ENCODE measurements around the gene AHCYL1.

AHCYL1 gene

DNA sequence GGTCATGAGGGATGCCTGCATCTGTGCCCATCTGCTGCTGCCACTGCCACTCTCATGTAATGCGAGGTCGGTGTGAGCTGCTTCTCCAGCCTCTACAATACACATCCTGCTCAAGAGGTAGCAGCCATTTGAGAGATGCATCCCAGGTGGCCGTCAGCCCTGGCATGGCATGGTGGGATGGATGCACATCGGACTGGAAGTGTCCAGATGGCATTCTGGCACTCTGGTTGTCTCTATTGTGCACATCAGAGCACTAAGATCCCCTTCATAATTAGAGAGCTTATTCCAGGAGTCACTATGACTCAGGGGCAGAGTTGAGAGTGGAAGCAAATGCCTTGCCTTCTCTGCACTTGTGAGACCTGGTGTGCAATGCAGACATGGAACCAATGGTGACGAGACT lies 53.7 kb downstream of the AHCYL1 start:
- DNase-seq (ENCODE audit: low spot score): no peak

DNA sequence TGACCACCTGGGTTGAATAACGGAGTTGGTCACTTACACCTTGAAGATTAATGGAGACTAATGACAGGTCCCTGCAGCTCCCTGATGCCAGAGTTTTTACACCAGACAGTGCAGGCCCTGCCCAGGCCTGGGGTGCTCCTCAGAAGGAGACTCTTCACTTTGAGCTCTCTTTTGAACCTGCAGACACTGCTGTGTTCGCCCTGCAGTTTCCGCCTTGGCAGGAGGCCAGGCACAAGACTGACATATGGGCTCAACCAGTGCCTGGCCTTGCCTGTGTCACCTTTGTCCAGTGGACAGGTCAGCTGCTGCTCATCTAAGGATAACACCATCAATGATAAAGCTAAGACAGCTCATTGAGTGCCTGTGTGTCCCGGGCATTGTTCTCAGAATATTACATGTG lies 55.1 kb downstream of the AHCYL1 start:
- no peak for DNase-seq (ENCODE audit: low spot score)

GRCh38 chr1:110040548-110040947 lies 56.0 kb downstream of the AHCYL1 start:
- no peak for DNase-seq (ENCODE audit: low spot score)

- no peak for DNase-seq (ENCODE audit: low spot score)
Observed at GRCh38 chr1:110043016-110043415, 58.5 kb downstream of the AHCYL1 start.

- no peak for DNase-seq (ENCODE audit: low spot score)
Observed at GRCh38 chr1:110047463-110047862, 62.9 kb downstream of the AHCYL1 start.

- no peak for DNase-seq (ENCODE audit: low spot score)
Observed at GRCh38 chr1:110048240-110048639, 63.7 kb downstream of the AHCYL1 start.

DNA sequence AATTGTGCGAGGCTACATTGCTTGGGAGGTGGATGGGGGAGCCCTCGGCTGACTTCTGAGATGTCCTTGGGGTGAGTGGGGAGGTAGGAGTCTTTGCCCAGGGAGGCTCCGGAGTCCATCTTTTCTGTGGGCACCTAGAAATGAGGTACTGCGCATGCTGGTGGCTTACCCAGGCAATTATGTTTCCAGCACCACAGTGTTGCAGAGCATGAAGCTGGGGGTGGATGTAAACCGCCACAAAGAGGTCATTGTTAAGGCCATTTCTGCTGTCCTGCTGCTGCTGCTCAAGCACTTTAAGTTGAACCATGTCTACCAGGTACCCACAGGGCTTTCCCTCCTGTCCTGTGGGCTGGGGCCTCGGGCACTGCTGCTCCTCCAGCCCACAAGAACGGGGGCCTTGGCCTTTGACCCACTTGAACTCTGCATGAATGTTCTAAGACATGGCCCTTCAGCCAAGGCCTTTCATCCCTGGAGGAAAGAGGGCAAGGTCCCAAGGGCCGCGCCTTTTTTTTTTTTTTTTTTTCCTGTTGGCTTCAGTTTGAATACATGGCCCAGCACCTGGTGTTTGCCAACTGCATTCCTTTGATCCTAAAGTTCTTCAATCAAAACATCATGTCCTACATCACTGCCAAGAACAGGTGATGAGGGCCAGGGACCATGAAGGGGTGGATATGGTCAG lies 64.5 kb downstream of the AHCYL1 start:
- DNase-seq (ENCODE audit: low spot score): no peak

DNA sequence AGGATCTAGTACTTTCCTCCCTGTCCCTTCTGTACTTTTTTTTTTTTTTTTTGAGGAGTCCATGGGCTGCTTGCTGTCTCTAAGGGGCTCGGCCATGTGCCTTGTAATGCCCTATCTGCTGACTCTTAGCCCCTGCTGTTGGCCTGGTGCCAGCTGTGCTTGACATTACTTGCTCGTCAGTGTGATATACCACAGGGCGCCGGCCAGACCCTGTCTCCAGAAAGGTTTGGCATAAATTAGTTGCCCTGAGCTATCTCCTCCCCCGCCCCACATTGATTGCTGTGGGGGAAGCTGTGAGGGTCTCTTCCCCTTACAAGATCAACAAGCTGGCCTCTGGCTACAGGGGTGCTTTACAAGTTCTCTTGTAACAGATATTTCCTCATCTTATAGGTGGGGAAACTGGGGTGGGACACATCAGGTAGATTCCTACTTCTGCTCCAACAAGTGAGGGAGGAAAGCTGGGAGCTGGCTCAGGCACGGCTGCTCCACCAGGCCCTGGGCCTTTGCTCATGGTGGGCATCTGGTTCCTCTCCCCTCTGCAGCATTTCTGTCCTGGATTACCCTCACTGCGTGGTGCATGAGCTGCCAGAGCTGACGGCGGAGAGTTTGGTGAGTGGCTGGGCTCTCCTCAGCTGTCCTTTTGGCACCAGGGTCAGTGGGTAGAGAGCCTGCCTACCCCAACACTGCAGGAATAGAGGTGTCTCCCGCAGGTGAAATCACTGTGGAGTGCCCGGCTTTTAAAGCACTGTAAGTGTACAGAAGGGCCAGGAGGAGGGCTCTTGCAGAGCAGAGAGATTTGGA lies 65.4 kb downstream of the AHCYL1 start:
- DNase-seq (ENCODE audit: low spot score): no peak

DNA sequence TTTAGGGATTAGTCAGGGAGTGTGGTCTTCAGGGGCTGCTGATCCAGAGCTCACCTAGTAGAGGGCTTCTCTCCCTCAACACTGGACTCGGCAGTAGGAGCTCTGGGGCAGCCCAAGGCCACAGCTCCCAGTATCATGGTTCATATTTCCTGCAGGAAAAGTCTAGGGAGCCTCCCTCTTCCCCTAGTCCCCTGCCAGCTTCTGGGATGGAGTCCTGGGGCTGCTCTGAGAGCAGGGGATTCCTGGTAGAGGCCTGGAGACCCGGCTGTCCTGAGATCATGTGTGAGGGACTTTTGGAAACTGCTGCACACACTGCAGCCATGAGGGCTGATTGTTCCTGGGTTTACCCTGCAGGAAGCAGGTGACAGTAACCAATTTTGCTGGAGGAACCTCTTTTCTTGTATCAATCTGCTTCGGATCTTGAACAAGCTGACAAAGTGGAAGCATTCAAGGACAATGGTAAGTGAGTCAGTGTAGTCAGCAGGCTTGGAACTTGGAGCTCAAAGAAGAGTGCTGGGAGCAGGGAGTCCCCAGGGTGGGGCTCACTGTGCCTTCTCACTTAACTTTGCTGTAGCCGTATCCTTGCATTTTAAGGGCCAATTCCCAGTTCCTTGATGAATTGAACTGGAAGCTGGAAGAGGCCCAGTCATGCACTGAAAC lies 66.2 kb downstream of the AHCYL1 start:
- no peak for DNase-seq (ENCODE audit: low spot score)

GRCh38 chr1:110051262-110051648 lies 66.7 kb downstream of the AHCYL1 start:
- no peak for DNase-seq (ENCODE audit: low spot score)

GRCh38 chr1:110053552-110054428 lies 69.2 kb downstream of the AHCYL1 start:
- DNase-seq (ENCODE audit: low spot score): peak; percentile 73

- no peak for DNase-seq (ENCODE audit: low spot score)
Observed at GRCh38 chr1:110055493-110056284, 71.1 kb downstream of the AHCYL1 start.

DNA sequence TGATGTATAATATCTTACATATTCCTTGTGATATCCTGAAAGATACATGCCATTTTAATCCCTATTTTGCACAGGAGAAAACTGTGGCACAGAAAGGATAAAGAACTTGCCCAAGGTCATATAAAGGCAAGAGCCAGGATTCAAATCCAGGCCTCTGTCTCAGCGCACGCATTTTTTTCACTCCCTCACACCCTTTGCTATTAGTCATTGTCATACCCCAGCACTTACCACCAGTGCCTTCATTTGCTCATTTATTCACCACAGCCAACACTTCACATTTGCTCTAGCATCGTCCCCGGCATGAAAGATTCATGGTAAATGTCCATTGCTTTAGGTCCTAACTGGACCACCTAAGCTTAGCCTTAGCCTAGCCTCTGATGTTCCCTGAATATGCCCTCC lies 71.7 kb downstream of the AHCYL1 start:
- DNase-seq (ENCODE audit: low spot score): no peak

DNA sequence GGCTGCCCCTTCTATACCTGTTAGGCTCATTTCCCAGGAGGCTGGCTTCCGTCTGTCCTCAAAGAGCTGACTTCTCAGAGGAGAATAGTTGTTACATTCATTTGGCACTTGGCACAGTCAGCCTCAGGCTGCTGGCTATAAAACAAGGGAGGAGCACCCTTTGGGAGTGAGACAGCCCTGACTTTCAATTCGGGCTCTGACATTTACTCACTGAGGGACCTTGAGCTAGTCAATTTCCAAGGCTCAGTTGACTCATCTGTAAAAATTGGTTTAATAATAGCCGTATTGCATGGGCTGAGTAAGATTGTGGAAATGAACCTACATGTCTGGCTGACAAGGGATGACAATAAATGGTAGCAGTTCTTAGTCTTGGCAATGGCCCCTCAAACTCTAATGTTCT lies 72.2 kb downstream of the AHCYL1 start:
- peak; percentile 78 for DNase-seq (ENCODE audit: low spot score)

DNA sequence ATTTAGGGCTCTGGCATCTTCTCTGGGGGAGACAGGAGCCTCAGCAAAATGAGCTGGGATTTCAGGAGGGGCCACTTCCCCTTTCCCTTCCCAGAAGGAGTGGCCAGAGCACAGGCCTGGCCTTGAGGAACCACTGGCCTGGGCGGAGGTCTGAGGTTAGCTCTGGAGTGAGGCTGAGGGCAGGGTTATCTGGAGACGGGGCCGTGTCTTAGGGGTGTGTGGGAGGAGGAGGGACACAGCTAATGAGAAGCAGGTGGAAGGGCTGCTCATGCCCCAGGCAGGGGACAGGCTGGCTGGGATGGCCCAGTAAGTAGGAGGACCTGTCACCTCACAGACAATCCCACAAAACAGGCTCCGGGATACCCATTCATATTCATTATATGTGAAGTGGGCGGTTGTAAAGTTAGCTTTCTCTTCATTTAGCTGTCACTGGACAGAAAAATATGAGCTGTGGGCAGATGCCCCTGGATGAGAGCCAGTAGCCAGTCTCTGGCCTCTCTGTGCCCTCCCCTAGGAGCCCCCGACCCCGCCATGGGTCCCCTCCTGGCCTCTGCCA lies 73.5 kb downstream of the AHCYL1 start:
- DNase-seq (ENCODE audit: low spot score): no peak

DNA sequence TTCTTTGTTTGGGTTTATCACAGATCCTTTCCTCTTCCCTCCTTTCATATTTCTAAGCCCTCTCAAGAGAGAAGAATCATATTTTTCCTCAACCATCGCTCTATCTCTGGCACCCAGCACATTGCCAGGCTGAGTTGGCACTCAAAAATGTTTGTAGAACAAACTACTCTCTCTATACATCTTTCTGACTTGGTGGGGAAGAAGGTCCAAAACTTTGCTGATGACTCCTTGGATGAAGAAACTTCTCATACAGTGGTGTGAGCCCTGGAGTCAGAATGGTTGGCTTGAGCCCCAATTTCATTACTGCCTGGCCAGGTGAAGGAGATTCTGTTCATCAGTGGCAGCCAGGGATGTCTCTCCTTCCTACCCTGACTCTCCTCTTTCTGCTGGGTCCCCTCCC lies 74.0 kb downstream of the AHCYL1 start:
- DNase-seq (ENCODE audit: low spot score): no peak

GRCh38 chr1:110059133-110059863 lies 74.7 kb downstream of the AHCYL1 start:
- no peak for DNase-seq (ENCODE audit: low spot score)

GRCh38 chr1:110060034-110060661 lies 75.6 kb downstream of the AHCYL1 start:
- no peak for DNase-seq (ENCODE audit: low spot score)

GRCh38 chr1:110060662-110061060 lies 76.1 kb downstream of the AHCYL1 start:
- no peak for DNase-seq (ENCODE audit: low spot score)

GRCh38 chr1:110061341-110061740 lies 76.8 kb downstream of the AHCYL1 start:
- no peak for DNase-seq (ENCODE audit: low spot score)

Data from AG08396 (cell line).